Activated CD8-positive, alpha-beta T cell treated with anti-CD3 and anti-CD28 coated beads for 36 hours (primary cell): Measurements from ENCODE around the gene CDKN3. TPM values are rescaled to one million over a fixed set of nuclear protein-coding genes. Genes with fewer than 3 reads are reported as not detected.
"Not testable (repeated sequence)": the region's sequence is repeated elsewhere in the genome, so short reads cannot be mapped to it uniquely, and the experiment has no call there.

ENCODE experiments used
- ATAC-seq: fragments of 200-7000 bp; cut with Tn5 transposase; one replicate; pipeline ENCODE4 v1.10.0; 2021; ENCODE audit warnings: mild to moderate bottlenecking, moderate library complexity
- CTCF ChIA-PET: fragments of 350-600 bp; sonication (Branson Sonifier 250); formaldehyde crosslinking; loops from one replicate; lab custom pipeline; 2021; ENCODE audit warnings: antibody characterized with exemption; lab: Charles Lee
- POLR2A ChIA-PET: fragments of 350-600 bp; sonication (Branson Sonifier 250); formaldehyde crosslinking; loops from one replicate; lab custom pipeline; 2021; ENCODE audit warnings: antibody characterized with exemption; lab: Charles Lee
- DNase-seq: peaks from one replicate; pipeline ENCODE4 v3.0.0-alpha.2; 2020
- H3K27ac Mint-ChIP-seq: one replicate; pipeline ENCODE4 v1.8.0; 2021; ENCODE audit warnings: mild to moderate bottlenecking, mixed read lengths
- H3K27me3 Mint-ChIP-seq: one replicate; pipeline ENCODE4 v1.8.0; 2021; ENCODE audit warnings: mixed read lengths
- H3K36me3 Mint-ChIP-seq: one replicate; pipeline ENCODE4 v1.8.0; 2021; ENCODE audit warnings: low read depth, mixed read lengths
- H3K4me1 Mint-ChIP-seq: one replicate; pipeline ENCODE4 v1.8.0; 2021; ENCODE audit warnings: low read depth, mixed read lengths
- H3K4me3 Mint-ChIP-seq: one replicate; pipeline ENCODE4 v1.8.0; 2021; ENCODE audit warnings: mild to moderate bottlenecking, moderate library complexity, mixed read lengths
- H3K9me3 Mint-ChIP-seq: one replicate; pipeline ENCODE4 v1.8.0; 2021; ENCODE audit warnings: mixed read lengths
- intact Hi-C: fragments of 100-400 bp; cut with micrococcal nuclease; formaldehyde crosslinking; loops from one replicate; pipeline ENCODE4 v1.10.0; 2022
- total RNA-seq, 2 experiments: library from RNA; stranded (reverse); gene quantifications; one replicate each; pipeline ENCODE4 v1.2.3, GENCODE V29; 2021
- TF ChIP-seq, protein P1 (sequence below): fragments of 200-600 bp; IDR thresholded peaks from one replicate; pipeline ENCODE4 v1.8.0; 2022; ENCODE audit warnings: antibody characterized with exemption, mild to moderate bottlenecking

CDKN3 gene
- total RNA-seq, 2 experiments from 2014 or later, result 88.0 to 92.7 TPM

DNA sequence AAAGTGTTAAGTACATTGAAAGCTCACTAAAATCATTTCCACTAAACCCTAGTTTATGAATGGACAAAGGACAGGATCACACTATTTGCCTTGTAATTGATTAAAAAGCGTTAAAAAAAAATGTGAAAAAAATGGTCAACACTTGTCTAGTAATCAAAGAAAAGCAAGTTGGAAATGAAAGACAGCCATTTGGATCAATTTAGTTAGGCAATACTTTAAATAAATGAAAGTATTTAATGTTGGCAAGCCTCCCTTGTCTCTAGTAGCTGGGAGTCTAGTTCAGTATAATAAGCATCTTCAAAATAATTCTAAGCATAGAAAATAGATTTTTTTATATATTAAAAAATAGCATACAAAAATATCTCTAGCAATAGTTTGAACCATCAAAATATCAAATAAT lies 58.6 kb downstream of the CDKN3 start:
- CTCF ChIA-PET, result no interaction called here
- POLR2A ChIA-PET, result no interaction called here
- Mint-ChIP-seq H3K36me3 (peaks cover 5% of the 10 kb centered on the region), H3K4me1 (peaks cover 6% of the 10 kb centered on the region), H3K27me3 (no peaks in the 10 kb centered on the region), H3K27ac (no peak overlapping the region), H3K9me3 (peaks cover 4% of the 10 kb centered on the region), H3K4me3 (no peak overlapping the region)
- intact Hi-C loops, result no loop called here
- DNase-seq (no peak), ATAC-seq (no peak)
- TF ChIP-seq, protein P1, sequence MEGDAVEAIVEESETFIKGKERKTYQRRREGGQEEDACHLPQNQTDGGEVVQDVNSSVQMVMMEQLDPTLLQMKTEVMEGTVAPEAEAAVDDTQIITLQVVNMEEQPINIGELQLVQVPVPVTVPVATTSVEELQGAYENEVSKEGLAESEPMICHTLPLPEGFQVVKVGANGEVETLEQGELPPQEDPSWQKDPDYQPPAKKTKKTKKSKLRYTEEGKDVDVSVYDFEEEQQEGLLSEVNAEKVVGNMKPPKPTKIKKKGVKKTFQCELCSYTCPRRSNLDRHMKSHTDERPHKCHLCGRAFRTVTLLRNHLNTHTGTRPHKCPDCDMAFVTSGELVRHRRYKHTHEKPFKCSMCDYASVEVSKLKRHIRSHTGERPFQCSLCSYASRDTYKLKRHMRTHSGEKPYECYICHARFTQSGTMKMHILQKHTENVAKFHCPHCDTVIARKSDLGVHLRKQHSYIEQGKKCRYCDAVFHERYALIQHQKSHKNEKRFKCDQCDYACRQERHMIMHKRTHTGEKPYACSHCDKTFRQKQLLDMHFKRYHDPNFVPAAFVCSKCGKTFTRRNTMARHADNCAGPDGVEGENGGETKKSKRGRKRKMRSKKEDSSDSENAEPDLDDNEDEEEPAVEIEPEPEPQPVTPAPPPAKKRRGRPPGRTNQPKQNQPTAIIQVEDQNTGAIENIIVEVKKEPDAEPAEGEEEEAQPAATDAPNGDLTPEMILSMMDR, result no peak

DNA sequence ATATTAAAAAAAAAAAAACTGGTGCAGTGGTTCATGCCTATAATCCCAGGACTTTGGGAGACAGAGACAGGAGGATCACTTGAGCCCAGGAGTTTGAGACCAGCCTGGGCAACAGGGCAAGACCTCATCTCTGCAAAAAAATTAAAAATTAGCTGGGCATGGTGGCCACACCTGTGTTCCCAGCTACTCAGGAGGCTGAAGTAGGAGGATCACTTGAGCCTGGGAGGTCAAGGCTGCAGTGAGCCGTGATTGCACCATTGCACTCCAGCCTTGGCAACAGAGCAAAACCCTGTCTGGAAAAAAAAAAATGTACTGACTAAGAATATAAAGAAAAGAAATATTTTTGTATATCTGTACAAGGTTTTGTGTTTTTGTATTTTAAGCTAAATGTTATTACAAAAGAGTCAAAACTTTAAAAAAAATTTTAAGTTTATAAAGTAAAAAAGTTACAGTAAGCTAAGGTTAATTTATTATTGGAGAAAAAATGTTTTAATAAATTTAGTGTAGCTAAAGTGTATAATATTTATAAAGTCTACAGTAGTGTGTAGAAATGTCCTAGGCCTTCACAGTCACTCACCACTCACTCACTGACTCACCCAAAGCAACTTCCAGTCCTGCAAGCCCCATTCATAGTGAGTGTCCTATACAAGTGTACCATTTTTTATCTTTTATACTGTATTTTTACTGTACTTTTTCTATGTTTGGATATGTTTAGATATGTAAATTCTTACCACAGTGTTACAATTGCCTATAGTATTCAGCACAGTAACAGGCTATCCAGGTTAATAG lies 60.2 kb downstream of the CDKN3 start:
- H3K4me1 Mint-ChIP-seq, H3K4me3 Mint-ChIP-seq, H3K36me3 Mint-ChIP-seq, DNase-seq, H3K27ac Mint-ChIP-seq, ATAC-seq, intact Hi-C loops, H3K27me3 Mint-ChIP-seq, H3K9me3 Mint-ChIP-seq: not testable (repeated sequence)
- ChIA-PET POLR2A (interaction anchor here (0.6 kb wide), 2 partner anchors 12 to 480 kb away, joined by 3 read pairs; no protein-coding TSS in a partner anchor), CTCF (interaction anchor here (1.8 kb wide), 1 partner anchor 15 kb away, joined by 9 read pairs; no protein-coding TSS in a partner anchor)

DNA sequence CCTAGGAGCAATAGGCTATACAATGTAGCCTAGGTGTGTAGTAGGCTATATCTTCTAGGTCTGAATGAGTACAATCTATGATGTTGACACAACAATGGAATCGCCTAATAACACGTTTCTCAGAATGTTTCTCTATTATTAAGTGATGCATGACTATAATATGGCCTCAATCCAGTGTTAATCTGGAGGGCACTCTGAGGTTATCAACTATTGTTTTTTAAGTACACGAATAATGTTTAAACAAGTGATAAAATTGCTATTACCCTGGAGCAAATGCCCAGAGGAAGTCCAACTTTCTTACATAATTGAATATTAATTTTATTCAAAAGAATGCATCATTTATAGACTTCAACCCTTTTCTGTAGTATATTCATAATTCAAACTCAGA lies 60.8 kb downstream of the CDKN3 start:
- DNase-seq, result no peak
- TF ChIP-seq, protein P1, result no peak
- H3K4me1 Mint-ChIP-seq, result peaks cover 5% of the 10 kb centered on the region
- H3K27me3 Mint-ChIP-seq, result no peaks in the 10 kb centered on the region
- no peak overlapping the region for H3K4me3 Mint-ChIP-seq
- H3K36me3 Mint-ChIP-seq, result peaks cover 5% of the 10 kb centered on the region
- CTCF ChIA-PET, result interaction anchor here (1.8 kb wide), 1 partner anchor 15 kb away, joined by 9 read pairs; no protein-coding TSS in a partner anchor
- H3K9me3 Mint-ChIP-seq, result peaks cover 4% of the 10 kb centered on the region
- no peak for ATAC-seq
- intact Hi-C loops, result no loop called here
- H3K27ac Mint-ChIP-seq, result no peak overlapping the region
- POLR2A ChIA-PET, result interaction anchor here (0.6 kb wide), 1 partner anchor 12 kb away, joined by 3 read pairs; no protein-coding TSS in a partner anchor

DNA sequence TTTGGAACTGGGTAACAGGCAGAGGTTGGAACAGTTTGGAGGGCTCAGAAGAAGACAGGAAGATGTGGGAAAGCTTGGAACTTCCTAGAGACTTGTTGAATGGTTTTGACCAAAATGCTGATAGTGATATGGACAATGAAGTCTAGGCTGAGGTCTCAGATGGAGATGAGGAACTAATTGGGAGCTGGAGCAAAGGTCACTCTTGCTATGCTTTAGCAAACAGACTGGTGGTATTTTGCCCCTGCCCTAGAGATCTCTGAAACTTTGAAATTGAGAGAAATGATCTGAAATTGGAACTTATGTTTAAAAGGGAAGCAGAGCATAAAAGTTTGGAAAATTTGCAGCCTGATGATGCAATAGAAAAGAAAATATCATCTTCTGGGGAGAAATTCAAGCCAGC lies 61.7 kb downstream of the CDKN3 start:
- H3K4me3 Mint-ChIP-seq, intact Hi-C loops, ATAC-seq, CTCF ChIA-PET, DNase-seq, H3K27ac Mint-ChIP-seq, H3K36me3 Mint-ChIP-seq, H3K9me3 Mint-ChIP-seq, H3K27me3 Mint-ChIP-seq, H3K4me1 Mint-ChIP-seq, POLR2A ChIA-PET: not testable (repeated sequence)

DNA sequence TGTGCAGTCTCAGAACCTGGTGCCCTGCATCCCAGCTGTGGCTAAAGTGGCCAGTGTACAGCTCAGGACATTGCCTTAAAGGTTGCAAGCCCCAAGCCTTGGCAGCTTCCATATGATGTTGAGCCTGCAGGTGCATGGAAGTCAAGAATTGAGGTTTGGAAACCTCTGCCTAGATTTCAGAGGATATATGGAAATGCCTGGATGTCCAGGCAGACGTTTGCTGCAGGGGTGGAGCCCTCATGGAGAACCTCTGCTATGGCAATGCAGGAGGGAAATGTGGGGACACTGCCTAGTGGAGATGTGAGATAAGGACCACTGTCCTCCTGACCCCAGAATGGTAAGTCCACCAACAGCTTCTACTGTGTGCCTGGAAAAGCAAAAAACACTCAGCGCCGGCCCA lies 62.3 kb downstream of the CDKN3 start:
- H3K27me3 Mint-ChIP-seq, result no peaks in the 10 kb centered on the region
- ATAC-seq, result no peak
- H3K36me3 Mint-ChIP-seq, result peaks cover 5% of the 10 kb centered on the region
- no peak overlapping the region for H3K4me3 Mint-ChIP-seq
- intact Hi-C loops, result no loop called here
- H3K4me1 Mint-ChIP-seq, result peaks cover 5% of the 10 kb centered on the region
- ChIA-PET POLR2A (interaction anchor here (1.0 kb wide), 1 partner anchor 23 kb away, joined by 4 read pairs; no protein-coding TSS in a partner anchor), CTCF (no interaction called here)
- no peak for DNase-seq
- H3K27ac Mint-ChIP-seq, result no peak overlapping the region
- TF ChIP-seq, protein P1, result no peak
- peaks cover 4% of the 10 kb centered on the region for H3K9me3 Mint-ChIP-seq

DNA sequence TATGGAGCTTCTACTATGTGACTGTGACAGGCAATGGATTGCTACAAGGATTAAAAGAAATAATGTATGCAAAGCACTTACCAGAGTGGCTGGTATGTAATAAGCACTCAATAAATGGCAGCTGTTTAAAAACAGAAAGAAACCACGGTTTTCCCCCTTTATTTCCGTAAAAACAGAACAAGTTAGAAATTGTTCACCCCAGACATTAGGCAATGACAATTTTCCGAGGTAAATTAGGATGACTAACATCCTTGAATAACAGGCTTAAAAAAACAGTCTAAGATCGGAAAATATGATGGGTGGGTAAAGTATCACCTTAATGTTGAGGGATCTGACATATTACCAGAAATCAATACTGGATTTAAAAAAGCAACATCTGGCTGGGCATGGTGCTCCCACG lies 65.2 kb downstream of the CDKN3 start:
- Mint-ChIP-seq H3K36me3 (peaks cover 5% of the 10 kb centered on the region), H3K27me3 (no peaks in the 10 kb centered on the region), H3K27ac (no peak overlapping the region), H3K4me1 (peaks cover 5% of the 10 kb centered on the region), H3K9me3 (peaks cover 4% of the 10 kb centered on the region), H3K4me3 (no peak overlapping the region)
- intact Hi-C loops, result no loop called here
- ATAC-seq (peak; percentile 30), DNase-seq (no peak)
- TF ChIP-seq, protein P1, result no peak
- POLR2A ChIA-PET, result no interaction called here
- CTCF ChIA-PET, result interaction anchor here (1.2 kb wide), 1 partner anchor 21 kb away, joined by 4 read pairs; no protein-coding TSS in a partner anchor
